ENCODE data around the gene SLBP.

Gene SLBP

GRCh38 chr4:1727117-1728031, 15.3 kb upstream of the SLBP start:
- no peak for DNase-seq (ENCODE audit: low read depth, low spot score)

GRCh38 chr4:1726146-1726934, 14.2 kb upstream of the SLBP start:
- no peak for DNase-seq (ENCODE audit: low read depth, low spot score)

GRCh38 chr4:1725521-1725920, 13.4 kb upstream of the SLBP start:
- DNase-seq (ENCODE audit: low read depth, low spot score) = no peak

- DNase-seq (ENCODE audit: low read depth, low spot score) = no peak
Measured at GRCh38 chr4:1723131-1723801, 11.1 kb upstream of the SLBP start.

- no peak for DNase-seq (ENCODE audit: low read depth, low spot score)
Measured at GRCh38 chr4:1722551-1723118, 10.5 kb upstream of the SLBP start.

- no peak for DNase-seq (ENCODE audit: low read depth, low spot score)
Measured at GRCh38 chr4:1721666-1722550, 9.8 kb upstream of the SLBP start.

- DNase-seq (ENCODE audit: low read depth, low spot score) = peak; percentile 93
Measured at GRCh38 chr4:1721003-1721665, 9.0 kb upstream of the SLBP start, which contains the start of the genes TACC3 and TMEM129. TSS of gene TACC3 (plus strand) at chr4:1721521. CDS start at chr4:1723422, 1,901 bp downstream. TSS of gene TMEM129 (minus strand) at chr4:1721323. CDS start at chr4:1720837, 486 bp downstream.

- DNase-seq (ENCODE audit: low read depth, low spot score) = no peak
Measured at GRCh38 chr4:1720163-1720983, 8.3 kb upstream of the SLBP start.

GRCh38 chr4:1718095-1718850, 6.2 kb upstream of the SLBP start:
- DNase-seq (ENCODE audit: low read depth, low spot score) = no peak

- DNase-seq (ENCODE audit: low read depth, low spot score) = no peak
Measured at GRCh38 chr4:1717129-1718094, 5.3 kb upstream of the SLBP start.

- no peak for DNase-seq (ENCODE audit: low read depth, low spot score)
Measured at GRCh38 chr4:1716065-1716945, 4.2 kb upstream of the SLBP start.

- no peak for DNase-seq (ENCODE audit: low read depth, low spot score)
Measured at GRCh38 chr4:1715002-1715758, 3.1 kb upstream of the SLBP start.

- no peak for DNase-seq (ENCODE audit: low read depth, low spot score)
Measured at GRCh38 chr4:1714303-1715001, 2.3 kb upstream of the SLBP start.

GRCh38 chr4:1713003-1713851, 1.1 kb upstream of the SLBP start:
- no peak for DNase-seq (ENCODE audit: low read depth, low spot score)

Data from iPS DF 19.7 (cell line).